HepG2 (cell line): ENCODE data around the gene UCKL1. TPM values are rescaled to one million over a fixed set of nuclear protein-coding genes. Genes with fewer than 3 reads are reported as not detected.

ENCODE experiments used
- ATF7 ChIP-seq, 2 experiments: fragments of 450-650 bp in 1 of 2; sonication (generic) in 1 of 2; formaldehyde crosslinking in 1 of 2; IDR thresholded peaks; 2 replicates each; pipeline versions ENCODE4 v1.4.0 to v1.6.1; 2016 to 2020; ENCODE audit warnings: antibody characterized with exemption in 1 of 2, mild to moderate bottlenecking in 1 of 2, missing genetic modification reagents in 1 of 2
- GABPB1 ChIP-seq: IDR thresholded peaks from 2 replicates; pipeline ENCODE4 v1.6.1; 2016; ENCODE audit warnings: mild to moderate bottlenecking, missing genetic modification reagents, moderate library complexity, missing compliant biosample characterization
- HES4 ChIP-seq: sonication (generic); formaldehyde crosslinking; IDR thresholded peaks from 2 replicates; pipeline ENCODE4 v1.9.0; 2021; ENCODE audit warnings: mild to moderate bottlenecking, missing genetic modification reagents, borderline replicate concordance
- KAT7 ChIP-seq: IDR thresholded peaks from 2 replicates; pipeline ENCODE4 v1.6.1; 2018; ENCODE audit warnings: borderline replicate concordance, missing compliant biosample characterization
- PCBP1 ChIP-seq: fragments of 200-400 bp; formaldehyde crosslinking; IDR thresholded peaks from 2 replicates; pipeline ENCODE4 v1.6.1; 2017; ENCODE audit warnings: mild to moderate bottlenecking, low read depth, low read length, borderline replicate concordance
- PITX1 ChIP-seq: sonication (generic); formaldehyde crosslinking; IDR thresholded peaks from 2 replicates; pipeline ENCODE4 v1.5.1; 2020; ENCODE audit warnings: mild to moderate bottlenecking, missing genetic modification reagents
- POLR2A ChIP-seq, 2 experiments: IDR thresholded peaks; 2 replicates each; pipeline ENCODE4 v1.6.1; 2011; ENCODE audit warnings: low read depth in 2 of 2, low read length in 2 of 2, mild to moderate bottlenecking in 1 of 2, moderate library complexity in 1 of 2; ENCODE audit not compliant: insufficient read depth in 1 of 2
- POLR2AphosphoS5 ChIP-seq: IDR thresholded peaks from 2 replicates; pipeline ENCODE4 v1.6.1; 2012; ENCODE audit warnings: low read depth, low read length
- POLR2G ChIP-seq: fragments of 200-400 bp; formaldehyde crosslinking; IDR thresholded peaks from 2 replicates; pipeline ENCODE4 v1.6.1; 2018; ENCODE audit warnings: mild to moderate bottlenecking, low read depth, low read length, moderate library complexity
- SAP130 ChIP-seq: IDR thresholded peaks from 2 replicates; pipeline ENCODE4 v1.6.1; 2016; ENCODE audit warnings: low read depth
- SETDB1 ChIP-seq: sonication (generic); formaldehyde crosslinking; IDR thresholded peaks from 2 replicates; pipeline ENCODE4 v1.5.1; 2020; ENCODE audit warnings: missing genetic modification reagents, mild to moderate bottlenecking, borderline replicate concordance
- SIN3A ChIP-seq: IDR thresholded peaks from 2 replicates; pipeline ENCODE4 v1.6.1; 2011; ENCODE audit warnings: low read depth, mild to moderate bottlenecking, control low read depth, low read length, borderline replicate concordance
- SMAD9 ChIP-seq: sonication (generic); formaldehyde crosslinking; IDR thresholded peaks from 2 replicates; pipeline ENCODE4 v1.5.1; 2020; ENCODE audit warnings: mild to moderate bottlenecking, missing genetic modification reagents
- SP140L ChIP-seq: sonication (generic); formaldehyde crosslinking; IDR thresholded peaks from 2 replicates; pipeline ENCODE4 v1.4.0; 2020; ENCODE audit warnings: missing genetic modification reagents, borderline replicate concordance
- TMF1 ChIP-seq: sonication (generic); formaldehyde crosslinking; IDR thresholded peaks from 2 replicates; pipeline ENCODE4 v1.8.1; 2022; ENCODE audit warnings: low read depth, missing genetic modification reagents
- ZBTB38 ChIP-seq: sonication (generic); formaldehyde crosslinking; IDR thresholded peaks from 2 replicates; pipeline ENCODE4 v1.5.1; 2020; ENCODE audit warnings: mild to moderate bottlenecking, missing genetic modification reagents
- ZNF12 ChIP-seq: sonication (generic); formaldehyde crosslinking; IDR thresholded peaks from 2 replicates; pipeline ENCODE4 v1.5.0; 2020; ENCODE audit warnings: missing genetic modification reagents
- ZNF678 ChIP-seq: sonication (generic); formaldehyde crosslinking; IDR thresholded peaks from 2 replicates; pipeline ENCODE4 v1.4.0; 2020; ENCODE audit warnings: mild to moderate bottlenecking, missing genetic modification reagents
- ZNF768 ChIP-seq: sonication (generic); formaldehyde crosslinking; IDR thresholded peaks from 2 replicates; pipeline ENCODE4 v1.4.0; 2020; ENCODE audit warnings: missing genetic modification reagents
- ZNF792 ChIP-seq: IDR thresholded peaks from 2 replicates; pipeline ENCODE4 v1.6.1; 2016
- polyA plus RNA-seq, 8 experiments: library from polyadenylated mRNA; depleted of rRNA in 3 of 8; stranded (reverse) in 7 of 8; unstranded in 1 of 8; fragments of >200 nt; fragmentation: Illumina TruSeq in 4 of 8; extraction: Trizol in 4 of 8; gene quantifications; 2 replicates each; pipeline versions ENCODE4 v1.2.1 to v1.2.3, GENCODE V29; 2011 to 2016; ENCODE audit warnings: low read depth in 4 of 8, missing spikeins in 1 of 8, mixed read lengths in 1 of 8; ENCODE audit not compliant: insufficient read depth in 1 of 8
- total RNA-seq, 5 experiments: library from RNA; depleted of rRNA; stranded (reverse); fragments of >200 nt; fragmentation: Illumina TruSeq; extraction: Trizol; gene quantifications; 2 replicates each; pipeline ENCODE4 v1.2.3, GENCODE V29; 2016; ENCODE audit warnings: low read depth in 1 of 5
- TF ChIP-seq, protein P1 (sequence below): sonication (generic); formaldehyde crosslinking; IDR thresholded peaks from 2 replicates; pipeline ENCODE4 v1.5.0; 2020; ENCODE audit warnings: missing genetic modification reagents
- TF ChIP-seq, protein P2 (sequence below): sonication (generic); formaldehyde crosslinking; IDR thresholded peaks from 2 replicates; pipeline ENCODE4 v1.5.0; 2020; ENCODE audit warnings: missing genetic modification reagents
- TF ChIP-seq, protein P3 (sequence below): sonication (generic); formaldehyde crosslinking; IDR thresholded peaks from 2 replicates; pipeline ENCODE4 v1.9.0; 2021; ENCODE audit warnings: missing genetic modification reagents, borderline replicate concordance
- TF ChIP-seq, protein P4 (sequence below): sonication (generic); formaldehyde crosslinking; IDR thresholded peaks from 2 replicates; pipeline ENCODE4 v1.8.0; 2022; ENCODE audit warnings: missing genetic modification reagents, low read depth, mild to moderate bottlenecking, borderline replicate concordance
- TF ChIP-seq, protein P5 (sequence below): IDR thresholded peaks from 2 replicates; pipeline ENCODE4 v1.6.1; 2016; ENCODE audit warnings: low read depth, control low read depth

UCKL1 gene
- total and polyA plus RNA-seq, 2 of the 13 experiments (the other 11 are each of a cell fraction or from before 2014, with no cell fraction given), result 50.2 to 126 TPM

DNA sequence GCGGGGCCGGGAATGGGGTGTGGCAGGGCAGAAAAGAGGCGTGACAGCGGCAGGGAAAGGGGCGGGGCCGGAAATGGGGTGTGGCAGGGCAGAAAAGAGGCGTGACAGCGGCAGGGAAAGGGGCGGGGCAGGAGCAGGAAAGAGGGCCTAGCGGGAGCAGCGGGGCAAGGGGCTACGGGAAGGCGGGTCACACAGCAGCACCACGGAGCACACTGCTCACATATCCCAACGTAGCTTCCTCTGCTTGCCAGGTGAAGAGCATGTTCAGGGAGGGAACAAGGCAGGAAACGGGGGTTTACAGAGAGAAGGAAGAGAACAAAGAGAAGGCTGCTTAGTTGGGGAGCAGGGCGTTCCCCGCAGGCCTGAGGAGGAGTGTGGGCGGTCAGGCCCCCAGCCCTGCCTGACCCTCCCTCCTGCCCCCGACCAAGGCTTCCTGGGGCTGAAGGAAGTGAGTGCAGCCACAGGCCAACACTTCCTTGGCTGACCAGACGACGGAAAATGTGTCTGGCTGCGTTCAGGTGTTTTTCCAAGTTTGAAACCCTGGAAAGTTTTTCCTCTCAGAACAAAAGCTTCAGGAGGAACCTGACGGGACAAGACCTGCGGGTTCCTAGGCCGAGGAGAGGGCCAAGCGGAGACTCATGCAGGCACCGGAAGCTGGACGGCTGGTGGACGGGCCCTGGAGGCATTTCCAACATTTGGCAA is 13.8 kb downstream of the UCKL1 start (continued):
- TF ChIP-seq SMAD9 (CRISPR knock-in tag), result no peak
- no peak for TF ChIP-seq SETDB1 (CRISPR knock-in tag)
- TF ChIP-seq ZBTB38 (CRISPR knock-in tag), result peak; percentile 52; the same call in 1 of the 2 replicates
- no peak for TF ChIP-seq TMF1 (CRISPR knock-in tag)
- 0 out of 2 replicates have a peak, but pooled peaks have one; percentile 3 for TF ChIP-seq POLR2G
- peak; percentile 75; the same call in 1 of the 2 replicates for TF ChIP-seq PCBP1
- no peak for TF ChIP-seq ZNF678
- no peak for TF ChIP-seq ATF7 (IDR thresholded peaks at IDR 0.05)
- no peak for TF ChIP-seq ATF7 (CRISPR knock-in tag; IDR thresholded peaks at IDR 0.05)
- TF ChIP-seq ZNF12 (CRISPR knock-in tag), result no peak
- 0 out of 2 replicates have a peak, but pooled peaks have one; percentile 2 for TF ChIP-seq POLR2AphosphoS5
- no peak for TF ChIP-seq SP140L (CRISPR knock-in tag)
- TF ChIP-seq, protein P1, sequence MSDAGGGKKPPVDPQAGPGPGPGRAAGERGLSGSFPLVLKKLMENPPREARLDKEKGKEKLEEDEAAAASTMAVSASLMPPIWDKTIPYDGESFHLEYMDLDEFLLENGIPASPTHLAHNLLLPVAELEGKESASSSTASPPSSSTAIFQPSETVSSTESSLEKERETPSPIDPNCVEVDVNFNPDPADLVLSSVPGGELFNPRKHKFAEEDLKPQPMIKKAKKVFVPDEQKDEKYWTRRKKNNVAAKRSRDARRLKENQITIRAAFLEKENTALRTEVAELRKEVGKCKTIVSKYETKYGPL (CRISPR knock-in tag), result no peak
- TF ChIP-seq, protein P2, sequence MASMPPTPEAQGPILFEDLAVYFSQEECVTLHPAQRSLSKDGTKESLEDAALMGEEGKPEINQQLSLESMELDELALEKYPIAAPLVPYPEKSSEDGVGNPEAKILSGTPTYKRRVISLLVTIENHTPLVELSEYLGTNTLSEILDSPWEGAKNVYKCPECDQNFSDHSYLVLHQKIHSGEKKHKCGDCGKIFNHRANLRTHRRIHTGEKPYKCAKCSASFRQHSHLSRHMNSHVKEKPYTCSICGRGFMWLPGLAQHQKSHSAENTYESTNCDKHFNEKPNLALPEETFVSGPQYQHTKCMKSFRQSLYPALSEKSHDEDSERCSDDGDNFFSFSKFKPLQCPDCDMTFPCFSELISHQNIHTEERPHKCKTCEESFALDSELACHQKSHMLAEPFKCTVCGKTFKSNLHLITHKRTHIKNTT (CRISPR knock-in tag), result no peak
- no peak for TF ChIP-seq SAP130 (CRISPR knock-in tag)
- TF ChIP-seq, protein P3, sequence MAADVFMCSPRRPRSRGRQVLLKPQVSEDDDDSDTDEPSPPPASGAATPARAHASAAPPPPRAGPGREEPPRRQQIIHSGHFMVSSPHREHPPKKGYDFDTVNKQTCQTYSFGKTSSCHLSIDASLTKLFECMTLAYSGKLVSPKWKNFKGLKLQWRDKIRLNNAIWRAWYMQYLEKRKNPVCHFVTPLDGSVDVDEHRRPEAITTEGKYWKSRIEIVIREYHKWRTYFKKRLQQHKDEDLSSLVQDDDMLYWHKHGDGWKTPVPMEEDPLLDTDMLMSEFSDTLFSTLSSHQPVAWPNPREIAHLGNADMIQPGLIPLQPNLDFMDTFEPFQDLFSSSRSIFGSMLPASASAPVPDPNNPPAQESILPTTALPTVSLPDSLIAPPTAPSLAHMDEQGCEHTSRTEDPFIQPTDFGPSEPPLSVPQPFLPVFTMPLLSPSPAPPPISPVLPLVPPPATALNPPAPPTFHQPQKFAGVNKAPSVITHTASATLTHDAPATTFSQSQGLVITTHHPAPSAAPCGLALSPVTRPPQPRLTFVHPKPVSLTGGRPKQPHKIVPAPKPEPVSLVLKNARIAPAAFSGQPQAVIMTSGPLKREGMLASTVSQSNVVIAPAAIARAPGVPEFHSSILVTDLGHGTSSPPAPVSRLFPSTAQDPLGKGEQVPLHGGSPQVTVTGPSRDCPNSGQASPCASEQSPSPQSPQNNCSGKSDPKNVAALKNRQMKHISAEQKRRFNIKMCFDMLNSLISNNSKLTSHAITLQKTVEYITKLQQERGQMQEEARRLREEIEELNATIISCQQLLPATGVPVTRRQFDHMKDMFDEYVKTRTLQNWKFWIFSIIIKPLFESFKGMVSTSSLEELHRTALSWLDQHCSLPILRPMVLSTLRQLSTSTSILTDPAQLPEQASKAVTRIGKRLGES (CRISPR knock-in tag), result no peak
- TF ChIP-seq KAT7 (CRISPR knock-in tag), result no peak
- no peak for TF ChIP-seq ZNF792 (CRISPR knock-in tag)
- TF ChIP-seq HES4, result no peak
- TF ChIP-seq, protein P4, sequence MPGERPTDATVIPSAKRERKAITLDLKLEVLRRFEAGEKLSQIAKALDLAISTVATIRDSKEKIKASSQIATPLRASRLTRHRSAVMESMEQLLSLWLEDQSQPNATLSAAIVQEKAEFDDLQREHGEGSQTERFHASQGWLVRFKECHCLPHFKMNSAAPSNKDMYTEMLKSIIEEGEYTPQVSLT (CRISPR knock-in tag), result no peak
- peak in 1 of 2 experiments; percentile 23; a peak in 2 of 4 replicates for TF ChIP-seq POLR2A (IDR thresholded peaks at IDR 0.05; ENCODE audit: insufficient read depth in 1 of 2, low read depth in 2 of 2, low read length in 2 of 2)
- TF ChIP-seq SIN3A, result no peak
- TF ChIP-seq PITX1 (CRISPR knock-in tag), result no peak
- no peak for TF ChIP-seq GABPB1
- TF ChIP-seq ZNF768 (CRISPR knock-in tag), result no peak
- TF ChIP-seq, protein P5, sequence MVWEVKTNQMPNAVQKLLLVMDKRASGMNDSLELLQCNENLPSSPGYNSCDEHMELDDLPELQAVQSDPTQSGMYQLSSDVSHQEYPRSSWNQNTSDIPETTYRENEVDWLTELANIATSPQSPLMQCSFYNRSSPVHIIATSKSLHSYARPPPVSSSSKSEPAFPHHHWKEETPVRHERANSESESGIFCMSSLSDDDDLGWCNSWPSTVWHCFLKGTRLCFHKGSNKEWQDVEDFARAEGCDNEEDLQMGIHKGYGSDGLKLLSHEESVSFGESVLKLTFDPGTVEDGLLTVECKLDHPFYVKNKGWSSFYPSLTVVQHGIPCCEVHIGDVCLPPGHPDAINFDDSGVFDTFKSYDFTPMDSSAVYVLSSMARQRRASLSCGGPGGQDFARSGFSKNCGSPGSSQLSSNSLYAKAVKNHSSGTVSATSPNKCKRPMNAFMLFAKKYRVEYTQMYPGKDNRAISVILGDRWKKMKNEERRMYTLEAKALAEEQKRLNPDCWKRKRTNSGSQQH (CRISPR knock-in tag), result no peak
